Measurements from ENCODE around the gene RASGRF1.

RASGRF1 gene

GRCh38 chr15:78969687-78970349, 120.8 kb downstream of the RASGRF1 start:
- Mint-ChIP-seq H3K27me3 (ENCODE audit: low read depth) (peaks cover 16% of the 10 kb centered on the region), H3K36me3 (ENCODE audit: low read depth) (no peaks in the 10 kb centered on the region), H3K4me1 (peaks cover 11% of the 10 kb centered on the region), H3K9me3 (no peaks in the 10 kb centered on the region), H3K4me3 (no peak overlapping the region), H3K27ac (peak overlapping the region in 1 of 3 experiments; percentile 6)
- TF ChIP-seq, protein P1, sequence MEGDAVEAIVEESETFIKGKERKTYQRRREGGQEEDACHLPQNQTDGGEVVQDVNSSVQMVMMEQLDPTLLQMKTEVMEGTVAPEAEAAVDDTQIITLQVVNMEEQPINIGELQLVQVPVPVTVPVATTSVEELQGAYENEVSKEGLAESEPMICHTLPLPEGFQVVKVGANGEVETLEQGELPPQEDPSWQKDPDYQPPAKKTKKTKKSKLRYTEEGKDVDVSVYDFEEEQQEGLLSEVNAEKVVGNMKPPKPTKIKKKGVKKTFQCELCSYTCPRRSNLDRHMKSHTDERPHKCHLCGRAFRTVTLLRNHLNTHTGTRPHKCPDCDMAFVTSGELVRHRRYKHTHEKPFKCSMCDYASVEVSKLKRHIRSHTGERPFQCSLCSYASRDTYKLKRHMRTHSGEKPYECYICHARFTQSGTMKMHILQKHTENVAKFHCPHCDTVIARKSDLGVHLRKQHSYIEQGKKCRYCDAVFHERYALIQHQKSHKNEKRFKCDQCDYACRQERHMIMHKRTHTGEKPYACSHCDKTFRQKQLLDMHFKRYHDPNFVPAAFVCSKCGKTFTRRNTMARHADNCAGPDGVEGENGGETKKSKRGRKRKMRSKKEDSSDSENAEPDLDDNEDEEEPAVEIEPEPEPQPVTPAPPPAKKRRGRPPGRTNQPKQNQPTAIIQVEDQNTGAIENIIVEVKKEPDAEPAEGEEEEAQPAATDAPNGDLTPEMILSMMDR (IDR thresholded peaks at IDR 0.05; ENCODE audit: unreplicated experiment in 3 of 3), result no peak

- Mint-ChIP-seq H3K27me3 (ENCODE audit: low read depth) (peaks cover 16% of the 10 kb centered on the region), H3K27ac (peak overlapping the region; percentile 15 to 68 (median 34)), H3K36me3 (ENCODE audit: low read depth) (no peaks in the 10 kb centered on the region), H3K9me3 (no peaks in the 10 kb centered on the region), H3K4me1 (peaks cover 11% of the 10 kb centered on the region), H3K4me3 (no peak overlapping the region)
- TF ChIP-seq, protein P1 (IDR thresholded peaks at IDR 0.05; ENCODE audit: unreplicated experiment in 3 of 3), result no peak
These were observed 121.9 kb downstream of the RASGRF1 start for GRCh38 chr15:78968539-78969271.

- Mint-ChIP-seq H3K4me1 (peaks cover 11% of the 10 kb centered on the region), H3K27me3 (ENCODE audit: low read depth) (peaks cover 16% of the 10 kb centered on the region), H3K36me3 (ENCODE audit: low read depth) (no peaks in the 10 kb centered on the region), H3K27ac (no peak overlapping the region), H3K9me3 (no peaks in the 10 kb centered on the region), H3K4me3 (no peak overlapping the region)
- TF ChIP-seq, protein P1 (IDR thresholded peaks at IDR 0.05; ENCODE audit: unreplicated experiment in 3 of 3), result no peak
These were observed 122.5 kb downstream of the RASGRF1 start for GRCh38 chr15:78968114-78968513.

DNA sequence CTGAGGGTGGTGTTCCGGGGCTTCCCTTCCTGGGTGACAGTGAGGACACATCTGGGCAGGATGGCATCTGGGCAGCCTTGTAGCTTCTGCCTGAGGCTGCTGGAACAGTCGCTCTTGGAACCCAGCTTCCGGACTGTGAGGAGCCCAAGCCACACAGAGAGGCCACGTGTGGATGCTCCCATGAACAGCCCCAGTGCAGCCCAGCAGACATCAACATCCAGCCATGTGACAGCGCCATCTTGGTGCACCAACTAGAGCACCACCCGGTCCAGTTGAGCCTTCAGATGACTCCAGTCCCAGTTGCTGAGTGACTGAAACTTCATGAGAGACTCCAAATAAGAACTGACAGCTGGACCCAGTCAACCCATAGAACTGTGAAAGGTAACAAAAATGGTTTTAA, 130.3 kb downstream of the RASGRF1 start:
- Mint-ChIP-seq H3K9me3 (no peaks in the 10 kb centered on the region), H3K4me3 (no peak overlapping the region), H3K27ac (no peak overlapping the region), H3K36me3 (ENCODE audit: low read depth) (no peaks in the 10 kb centered on the region), H3K4me1 (no peaks in the 10 kb centered on the region), H3K27me3 (ENCODE audit: low read depth) (peaks cover 5% of the 10 kb centered on the region)
- TF ChIP-seq, protein P1 (IDR thresholded peaks at IDR 0.05; ENCODE audit: unreplicated experiment in 3 of 3), result no peak

- Mint-ChIP-seq H3K27ac (no peak overlapping the region), H3K4me1 (no peaks in the 10 kb centered on the region), H3K9me3 (no peaks in the 10 kb centered on the region), H3K27me3 (ENCODE audit: low read depth) (peaks cover 9% of the 10 kb centered on the region), H3K36me3 (ENCODE audit: low read depth) (no peaks in the 10 kb centered on the region), H3K4me3 (no peak overlapping the region)
- TF ChIP-seq, protein P1 (IDR thresholded peaks at IDR 0.05; ENCODE audit: unreplicated experiment in 3 of 3), result no peak
These were observed 131.2 kb downstream of the RASGRF1 start for GRCh38 chr15:78959360-78959759.

Data from nephron (organoid).